Gastrocnemius medialis (tissue), 4 donors: ENCODE results near the gene AGR3. TPM values are rescaled to one million over a fixed set of nuclear protein-coding genes. Genes with fewer than 3 reads are reported as not detected.

ENCODE experiments used
- ATAC-seq, 2 donors: fragments of 150-250 bp; one replicate each; pipeline ENCODE4 v1.9.1; 2016
- DNase-seq, 2 donors: peaks; one replicate each; pipeline ENCODE4 v3.0.0-alpha.2; 2019
- H3K27ac ChIP-seq, 4 donors: fragments of 200-600 bp; sonication (generic); 1 replicate in 1 of 4; 2 replicates in 3 of 4; pipeline ENCODE4 v1.5.1; 2016 to 2018; ENCODE audit warnings: mild to moderate bottlenecking in 2 of 4, moderate library complexity in 1 of 4
- H3K27me3 ChIP-seq, 3 donors: fragments of 200-600 bp; sonication (generic) in 2 of 3; 1 replicate in 1 of 3; 2 replicates in 2 of 3; pipeline versions ENCODE4 v1.5.1 to v1.6.0; 2016 to 2019; ENCODE audit warnings: mild to moderate bottlenecking in 1 of 3, moderate library complexity in 1 of 3
- H3K36me3 ChIP-seq, 2 donors: fragments of 200-600 bp; sonication (generic) in 1 of 2; one replicate each; pipeline ENCODE4 v1.5.1; 2017 to 2018
- H3K4me1 ChIP-seq, 2 donors: fragments of 200-600 bp; sonication (generic) in 1 of 2; one replicate each; pipeline ENCODE4 v1.5.1; 2016 to 2017; ENCODE audit warnings: mild to moderate bottlenecking in 2 of 2
- H3K4me3 ChIP-seq, 4 donors: fragments of 200-600 bp; sonication (generic) in 3 of 4; 1 replicate in 1 of 4; 2 replicates in 3 of 4; pipeline ENCODE4 v1.5.1; 2016 to 2019; ENCODE audit warnings: mild to moderate bottlenecking in 2 of 4
- H3K9me3 ChIP-seq, 3 donors: fragments of 200-600 bp; sonication (generic) in 2 of 3; 1 replicate in 1 of 3; 2 replicates in 2 of 3; pipeline ENCODE4 v1.5.1; 2016 to 2019
- POLR2A ChIP-seq, 2 donors: fragments of 450-650 bp; IDR thresholded peaks; one replicate each; pipeline ENCODE4 v1.6.1; 2017; ENCODE audit warnings: antibody characterized with exemption in 2 of 2, mild to moderate bottlenecking in 2 of 2, moderate library complexity in 2 of 2
- in situ Hi-C, 4 donors: fragments of 200-750 bp; cut with MboI; loops; one replicate each; pipeline versions ENCODE4 v1.15.0 to v1.8.0; 2017; ENCODE audit warnings: low sequenced_read_pairs in 4 of 4
- intact Hi-C: fragments of 100-400 bp; cut with DNase I; formaldehyde crosslinking; loops from one replicate; pipeline ENCODE4 v1.15.1; 2023; ENCODE audit warnings: low total_unique reads
- total RNA-seq, 4 donors: library from RNA; depleted of rRNA; stranded (reverse); fragments of >200 nt; gene quantifications; one replicate each; pipeline versions ENCODE4 v1.1.0 to v1.2.3, GENCODE V29; 2016
- TF ChIP-seq, protein P1 (sequence below), 5 experiments: fragments of 450-650 bp in 3 of 5; fragments of 200-600 bp in 2 of 5; sonication (generic) in 2 of 5; IDR thresholded peaks in 4 of 5; conservative IDR thresholded peaks in 1 of 5; 1 replicate in 4 of 5; 2 replicates in 1 of 5; pipeline ENCODE4 v1.5.1; 2016 to 2019; ENCODE audit warnings: antibody characterized with exemption in 5 of 5, mild to moderate bottlenecking in 3 of 5, moderate library complexity in 3 of 5

The AGR3 gene
- total RNA-seq, 4 donors from 2014 or later: not detected

DNA sequence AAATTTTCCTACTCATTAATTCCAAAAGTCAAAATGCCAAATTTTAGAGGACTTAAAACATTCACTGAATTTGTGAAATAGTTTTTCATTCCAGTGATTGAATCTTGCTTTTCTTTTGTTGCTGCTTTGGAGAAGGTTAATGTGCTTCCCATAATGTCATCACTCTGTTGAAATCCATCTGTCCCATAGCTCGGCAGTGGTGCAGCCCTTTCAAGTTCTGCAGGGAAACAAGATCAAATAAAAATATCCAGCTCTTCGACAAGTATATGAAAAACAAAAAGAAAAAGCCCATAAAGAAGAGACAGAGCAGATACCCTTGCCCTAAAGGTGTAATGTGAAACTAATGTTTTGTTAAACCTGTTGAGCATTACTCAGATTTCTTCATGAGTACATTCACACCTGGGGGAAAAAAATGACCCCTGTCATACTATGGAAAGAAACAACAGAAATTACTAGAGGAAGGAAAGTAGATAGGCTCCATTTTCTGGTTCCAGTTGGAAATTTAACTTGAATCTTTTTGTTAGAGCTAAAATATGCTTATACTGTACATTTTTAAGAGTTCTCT lies 35.1 kb downstream of the AGR3 start:
- H3K27me3 ChIP-seq: no peaks in the 10 kb centered on the region
- ATAC-seq (no peak), DNase-seq (no peak)
- H3K9me3 ChIP-seq: no peaks in the 10 kb centered on the region
- H3K27ac ChIP-seq: no peak overlapping the region
- in situ Hi-C loops (no loop called here), intact Hi-C loops (no loop called here)
- H3K4me3 ChIP-seq: no peak overlapping the region
- TF ChIP-seq POLR2A (IDR thresholded peaks at IDR 0.05): no peak
- TF ChIP-seq, protein P1, sequence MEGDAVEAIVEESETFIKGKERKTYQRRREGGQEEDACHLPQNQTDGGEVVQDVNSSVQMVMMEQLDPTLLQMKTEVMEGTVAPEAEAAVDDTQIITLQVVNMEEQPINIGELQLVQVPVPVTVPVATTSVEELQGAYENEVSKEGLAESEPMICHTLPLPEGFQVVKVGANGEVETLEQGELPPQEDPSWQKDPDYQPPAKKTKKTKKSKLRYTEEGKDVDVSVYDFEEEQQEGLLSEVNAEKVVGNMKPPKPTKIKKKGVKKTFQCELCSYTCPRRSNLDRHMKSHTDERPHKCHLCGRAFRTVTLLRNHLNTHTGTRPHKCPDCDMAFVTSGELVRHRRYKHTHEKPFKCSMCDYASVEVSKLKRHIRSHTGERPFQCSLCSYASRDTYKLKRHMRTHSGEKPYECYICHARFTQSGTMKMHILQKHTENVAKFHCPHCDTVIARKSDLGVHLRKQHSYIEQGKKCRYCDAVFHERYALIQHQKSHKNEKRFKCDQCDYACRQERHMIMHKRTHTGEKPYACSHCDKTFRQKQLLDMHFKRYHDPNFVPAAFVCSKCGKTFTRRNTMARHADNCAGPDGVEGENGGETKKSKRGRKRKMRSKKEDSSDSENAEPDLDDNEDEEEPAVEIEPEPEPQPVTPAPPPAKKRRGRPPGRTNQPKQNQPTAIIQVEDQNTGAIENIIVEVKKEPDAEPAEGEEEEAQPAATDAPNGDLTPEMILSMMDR (IDR thresholded peaks at IDR 0.05 in 4 of 5, conservative IDR thresholded peaks at IDR 0.05 in 1 of 5): no peak
- no peaks in the 10 kb centered on the region for H3K4me1 ChIP-seq
- no peaks in the 10 kb centered on the region for H3K36me3 ChIP-seq

GRCh38 chr7:16845746-16846145 lies 36.0 kb downstream of the AGR3 start:
- H3K27ac ChIP-seq: no peak overlapping the region
- no peaks in the 10 kb centered on the region for H3K27me3 ChIP-seq
- intact Hi-C loops (no loop called here), in situ Hi-C loops (no loop called here)
- ATAC-seq: no peak
- no peaks in the 10 kb centered on the region for H3K36me3 ChIP-seq
- H3K4me1 ChIP-seq: no peaks in the 10 kb centered on the region
- no peaks in the 10 kb centered on the region for H3K9me3 ChIP-seq
- H3K4me3 ChIP-seq: no peak overlapping the region
- TF ChIP-seq, protein P1 (IDR thresholded peaks at IDR 0.05 in 4 of 5, conservative IDR thresholded peaks at IDR 0.05 in 1 of 5): no peak
- no peak for TF ChIP-seq POLR2A (IDR thresholded peaks at IDR 0.05)
- no peak for DNase-seq

GRCh38 chr7:16841681-16842080 lies 40.1 kb downstream of the AGR3 start:
- Histone ChIP-seq H3K4me1 (no peaks in the 10 kb centered on the region), H3K36me3 (no peaks in the 10 kb centered on the region), H3K4me3 (no peak overlapping the region), H3K27me3 (no peaks in the 10 kb centered on the region), H3K9me3 (no peaks in the 10 kb centered on the region), H3K27ac (no peak overlapping the region)
- ATAC-seq (no peak), DNase-seq (no peak)
- in situ Hi-C loops (no loop called here), intact Hi-C loops (no loop called here)
- no peak for TF ChIP-seq POLR2A (IDR thresholded peaks at IDR 0.05)
- TF ChIP-seq, protein P1 (IDR thresholded peaks at IDR 0.05 in 4 of 5, conservative IDR thresholded peaks at IDR 0.05 in 1 of 5): no peak

DNA sequence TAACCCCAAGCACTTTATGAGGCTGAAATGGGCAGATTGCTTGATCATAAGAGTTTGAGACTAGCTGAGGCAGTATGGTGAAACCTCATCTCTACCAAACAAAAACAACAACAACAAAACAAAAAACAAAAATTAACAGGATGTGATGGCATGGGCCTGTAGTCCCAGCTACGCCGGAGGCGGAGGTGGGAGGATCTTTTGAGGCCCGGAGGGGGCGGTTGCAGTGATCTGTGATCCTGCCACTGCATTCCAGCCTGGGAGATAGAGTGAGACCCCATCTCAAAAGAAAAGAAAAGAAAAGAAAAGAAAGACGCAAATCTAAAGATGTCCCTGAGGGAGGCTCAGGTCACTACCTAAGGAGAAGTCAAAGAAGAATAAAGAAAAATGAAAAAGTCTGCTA lies 41.7 kb downstream of the AGR3 start:
- Histone ChIP-seq H3K9me3 (no peaks in the 10 kb centered on the region), H3K4me1 (no peaks in the 10 kb centered on the region), H3K27ac (no peak overlapping the region), H3K4me3 (no peak overlapping the region), H3K27me3 (no peaks in the 10 kb centered on the region), H3K36me3 (no peaks in the 10 kb centered on the region)
- no peak for ATAC-seq
- DNase-seq: no peak
- intact Hi-C loops (no loop called here), in situ Hi-C loops (no loop called here)
- TF ChIP-seq, protein P1 (IDR thresholded peaks at IDR 0.05 in 4 of 5, conservative IDR thresholded peaks at IDR 0.05 in 1 of 5): no peak
- TF ChIP-seq POLR2A (IDR thresholded peaks at IDR 0.05): no peak

DNA sequence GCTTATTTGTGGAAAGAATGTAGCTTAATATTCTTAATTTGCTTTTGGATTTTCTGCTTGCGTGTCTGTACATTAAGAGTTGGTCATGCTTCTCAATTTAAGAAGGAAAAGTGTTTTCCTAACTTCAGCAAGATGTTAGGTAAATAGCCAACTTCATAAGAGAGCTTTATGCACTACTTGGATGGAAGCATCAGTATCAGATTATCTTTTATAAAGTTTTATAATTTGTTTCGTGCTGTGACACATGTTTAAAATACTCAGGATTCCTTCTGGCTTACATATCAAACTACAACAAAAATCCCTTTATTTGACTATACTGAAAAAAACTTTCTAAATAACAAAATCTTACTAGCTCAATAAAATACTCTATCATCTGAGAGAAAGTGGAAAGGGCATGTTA lies 42.1 kb downstream of the AGR3 start:
- in situ Hi-C loops: no loop called here

More for the DNA sequence above, 42.1 kb downstream of the AGR3 start:
- no peak for ATAC-seq
- intact Hi-C loops: no loop called here
- H3K4me1 ChIP-seq: no peaks in the 10 kb centered on the region
- TF ChIP-seq, protein P1 (IDR thresholded peaks at IDR 0.05 in 4 of 5, conservative IDR thresholded peaks at IDR 0.05 in 1 of 5): no peak
- no peak for TF ChIP-seq POLR2A (IDR thresholded peaks at IDR 0.05)
- H3K27ac ChIP-seq: no peak overlapping the region
- H3K9me3 ChIP-seq: no peaks in the 10 kb centered on the region
- H3K36me3 ChIP-seq: no peaks in the 10 kb centered on the region
- H3K27me3 ChIP-seq: no peaks in the 10 kb centered on the region
- DNase-seq: no peak
- no peak overlapping the region for H3K4me3 ChIP-seq
